H1 (cell line): ENCODE results near the gene IL6R. TPM values are rescaled to one million over a fixed set of nuclear protein-coding genes. Genes with fewer than 3 reads are reported as not detected.

Experiments used
- CHD7 ChIP-seq: fragments of 300-600 bp; sonication (generic); IDR thresholded peaks from 2 replicates; pipeline ENCODE4 v1.7.1; 2012; ENCODE audit warnings: low read length, moderate library complexity, mild to moderate bottlenecking, inconsistent platforms; ENCODE audit not compliant: insufficient replicate concordance
- JUN ChIP-seq: IDR thresholded peaks from 2 replicates; pipeline ENCODE4 v1.6.1; 2011; ENCODE audit warnings: low read depth, mild to moderate bottlenecking, improper control_type of control experiment, low read length
- polyA plus RNA-seq, 7 experiments: library from polyadenylated mRNA; depleted of rRNA in 3 of 7; stranded (reverse) in 5 of 7; unstranded in 2 of 7; fragments of >200 nt in 5 of 7; fragments of 200-250 nt in 2 of 7; gene quantifications; 1 replicate in 5 of 7; 2 replicates in 1 of 7; 4 replicates in 1 of 7; pipeline versions ENCODE4 v1.2.1 to v1.2.3, GENCODE V29; 2011 to 2013; ENCODE audit warnings: missing spikeins in 2 of 7, mixed read lengths in 2 of 7
- total RNA-seq: library from RNA; stranded (reverse); fragmentation: NEBNext Ultra II Directional; extraction: Animal tissue kit (Norgen Biotek cat#: 25700); gene quantifications from 2 replicates; pipeline ENCODE4 v1.2.1, GENCODE V29; 2021

IL6R gene
- total and polyA plus RNA-seq, 2 of the 8 experiments (the other 6 are each of a cell fraction or from before 2014, with no cell fraction given), result 2.3 to 3.0 TPM

GRCh38 chr1:154425172-154425571 is 20.0 kb downstream of the IL6R start (continued):
- TF ChIP-seq JUN (no peak), CHD7 (no peak)
- TF ChIP-seq, all 59 proteins: peak for 0
